Type B pancreatic cell (in vitro differentiated cells): ENCODE results near the gene MDN1. TPM values are rescaled to one million over a fixed set of nuclear protein-coding genes. Genes with fewer than 3 reads are reported as not detected.
A peak's percentile ranks its signal among the peaks of the same experiment; 100 is the strongest.

Source experiments
- DNase-seq: peaks from one replicate; pipeline ENCODE4 v3.0.0; 2021; ENCODE audit warnings: mixed read lengths; ENCODE audit not compliant: unreplicated experiment; ENCODE audit errors: extremely low spot score
- H3K27ac Mint-ChIP-seq: 2 replicates; pipeline ENCODE4 v1.8.0; 2021; ENCODE audit warnings: mild to moderate bottlenecking, mixed read lengths
- H3K27me3 Mint-ChIP-seq: 2 replicates; pipeline ENCODE4 v1.8.0; 2021; ENCODE audit warnings: mixed read lengths
- H3K36me3 Mint-ChIP-seq: 2 replicates; pipeline ENCODE4 v1.8.0; 2021; ENCODE audit warnings: mixed read lengths
- H3K4me1 Mint-ChIP-seq: one replicate; pipeline ENCODE4 v1.8.0; 2021; ENCODE audit warnings: mixed read lengths; ENCODE audit not compliant: unreplicated experiment
- H3K4me3 Mint-ChIP-seq: 2 replicates; pipeline ENCODE4 v1.8.0; 2021; ENCODE audit warnings: mild to moderate bottlenecking, mixed read lengths
- H3K9me3 Mint-ChIP-seq: 2 replicates; pipeline ENCODE4 v1.8.0; 2021; ENCODE audit warnings: mixed read lengths
- CTCF ChIP-seq: fragments of 200-600 bp; sonication (generic); conservative IDR thresholded peaks from 2 replicates; pipeline ENCODE4 v1.5.0; 2021; ENCODE audit warnings: antibody characterized with exemption, mild to moderate bottlenecking
- total RNA-seq: library from RNA; stranded (reverse); gene quantifications from 2 replicates; pipeline ENCODE4 v1.2.1, GENCODE V29; 2021; ENCODE audit warnings: low replicate concordance

MDN1 gene
- total RNA-seq, 1 donor from 2014 or later: 43.1 TPM

DNA sequence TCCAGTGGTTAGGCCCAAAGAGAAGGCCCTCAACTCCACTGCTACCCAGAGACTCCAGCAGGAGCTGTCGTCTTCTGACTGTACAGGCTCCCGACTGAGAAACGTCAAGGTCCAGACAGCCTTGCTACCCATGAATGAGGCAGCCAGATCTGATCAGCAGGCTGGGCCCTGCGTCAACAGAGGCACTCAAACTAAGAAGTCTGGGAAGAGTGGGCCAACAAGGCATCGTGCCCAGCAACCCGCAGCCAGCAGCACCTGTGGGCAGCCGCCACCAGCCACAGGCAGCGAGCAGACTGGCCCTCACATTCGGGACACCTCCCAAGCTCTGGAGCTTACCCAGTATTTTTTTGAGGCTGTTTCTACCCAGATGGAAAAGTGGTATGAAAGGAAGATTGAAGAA lies 189.1 kb downstream of the MDN1 start:
- TF ChIP-seq CTCF: no peak
- H3K36me3 Mint-ChIP-seq: peaks cover 19% of the 10 kb centered on the region
- DNase-seq: no peak
- H3K27me3 Mint-ChIP-seq: no peaks in the 10 kb centered on the region
- no peak overlapping the region for H3K4me3 Mint-ChIP-seq
- H3K4me1 Mint-ChIP-seq: no peaks in the 10 kb centered on the region
- no peak overlapping the region for H3K27ac Mint-ChIP-seq
- no peaks in the 10 kb centered on the region for H3K9me3 Mint-ChIP-seq

DNA sequence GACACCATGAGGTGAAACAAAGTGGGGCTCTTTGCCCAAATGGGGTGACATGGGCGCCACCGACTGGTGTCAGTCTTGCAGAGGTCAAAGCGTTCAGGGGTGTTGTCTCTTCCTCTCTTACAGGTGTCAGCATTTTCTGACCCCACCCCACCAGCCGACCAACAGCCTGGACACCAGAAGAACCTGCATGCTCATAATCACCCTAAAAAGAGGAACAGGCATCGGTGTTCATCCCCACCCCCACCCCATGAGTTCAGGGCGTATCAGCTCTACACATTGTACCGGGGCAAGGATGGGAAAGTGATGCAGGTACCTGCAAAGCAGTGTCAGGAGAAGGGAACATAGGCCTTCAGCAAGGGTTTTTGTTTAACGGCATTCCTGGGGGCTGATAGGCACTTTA lies 195.8 kb downstream of the MDN1 start:
- TF ChIP-seq CTCF: no peak
- Mint-ChIP-seq H3K27ac (no peak overlapping the region), H3K36me3 (peaks cover 7% of the 10 kb centered on the region), H3K27me3 (no peaks in the 10 kb centered on the region), H3K9me3 (no peaks in the 10 kb centered on the region), H3K4me1 (no peaks in the 10 kb centered on the region), H3K4me3 (no peak overlapping the region)
- DNase-seq: no peak

DNA sequence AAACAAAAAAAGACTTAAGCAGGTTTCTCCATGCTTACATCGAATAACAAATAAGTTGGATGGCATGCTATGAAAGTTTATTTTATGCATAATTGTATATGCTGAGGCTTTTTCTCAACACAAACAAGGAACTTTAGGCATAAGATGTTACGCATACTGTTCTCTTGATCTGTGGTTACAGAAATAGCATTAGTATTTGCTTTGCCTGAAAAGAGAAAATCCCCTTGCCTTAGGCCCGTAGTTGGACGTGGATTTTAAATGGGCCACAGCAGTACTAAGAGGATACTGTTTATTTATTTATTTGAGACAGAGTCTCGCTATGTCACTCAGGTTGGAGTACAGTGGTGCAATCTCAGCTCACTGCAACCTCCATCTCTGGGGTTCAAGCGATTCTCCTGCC lies 200.0 kb downstream of the MDN1 start:
- no peak for TF ChIP-seq CTCF
- H3K9me3 Mint-ChIP-seq: no peaks in the 10 kb centered on the region
- H3K36me3 Mint-ChIP-seq: peaks cover 3% of the 10 kb centered on the region
- H3K27me3 Mint-ChIP-seq: no peaks in the 10 kb centered on the region
- DNase-seq: no peak
- no peak overlapping the region for H3K27ac Mint-ChIP-seq
- no peak overlapping the region for H3K4me3 Mint-ChIP-seq
- no peaks in the 10 kb centered on the region for H3K4me1 Mint-ChIP-seq

DNA sequence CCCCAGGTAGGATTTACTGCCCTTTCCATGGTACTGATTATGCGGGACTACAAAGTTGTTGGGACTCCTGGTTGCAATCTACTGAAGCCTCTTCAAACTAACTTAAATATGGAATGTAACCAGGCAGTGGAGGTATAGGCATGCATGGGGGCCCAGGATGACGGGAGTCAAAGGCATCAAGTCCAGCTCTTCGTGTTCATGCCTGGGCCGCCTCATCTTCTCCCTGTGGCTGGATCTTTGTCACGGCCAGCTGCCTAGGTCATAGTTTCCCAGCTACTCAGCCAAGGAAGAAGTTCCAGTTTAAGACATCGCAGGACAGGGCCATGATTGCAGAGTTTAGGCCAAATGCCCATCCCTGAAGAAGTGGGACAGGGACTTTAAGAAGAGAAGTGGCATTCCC lies 201.6 kb downstream of the MDN1 start:
- no peak overlapping the region for H3K27ac Mint-ChIP-seq
- DNase-seq: no peak
- H3K36me3 Mint-ChIP-seq: peaks cover 3% of the 10 kb centered on the region
- TF ChIP-seq CTCF: no peak
- no peaks in the 10 kb centered on the region for H3K9me3 Mint-ChIP-seq
- no peak overlapping the region for H3K4me3 Mint-ChIP-seq
- no peaks in the 10 kb centered on the region for H3K4me1 Mint-ChIP-seq
- H3K27me3 Mint-ChIP-seq: no peaks in the 10 kb centered on the region

- peak; percentile 58 for DNase-seq
- H3K4me3 Mint-ChIP-seq: no peak overlapping the region
- peaks cover 3% of the 10 kb centered on the region for H3K36me3 Mint-ChIP-seq
- no peaks in the 10 kb centered on the region for H3K9me3 Mint-ChIP-seq
- no peak for TF ChIP-seq CTCF
- H3K27ac Mint-ChIP-seq: no peak overlapping the region
- H3K4me1 Mint-ChIP-seq: no peaks in the 10 kb centered on the region
- no peaks in the 10 kb centered on the region for H3K27me3 Mint-ChIP-seq
Observed at GRCh38 chr6:89616531-89616930, 203.1 kb downstream of the MDN1 start.

GRCh38 chr6:89615882-89616281 lies 203.7 kb downstream of the MDN1 start:
- no peaks in the 10 kb centered on the region for H3K27me3 Mint-ChIP-seq
- H3K4me1 Mint-ChIP-seq: no peaks in the 10 kb centered on the region
- TF ChIP-seq CTCF: no peak
- no peak overlapping the region for H3K27ac Mint-ChIP-seq
- DNase-seq: peak; percentile 31
- H3K36me3 Mint-ChIP-seq: peaks cover 3% of the 10 kb centered on the region
- H3K4me3 Mint-ChIP-seq: no peak overlapping the region
- H3K9me3 Mint-ChIP-seq: no peaks in the 10 kb centered on the region
